Caco-2 (cell line): ENCODE results near the gene DHFR2. TPM values are rescaled to one million over a fixed set of nuclear protein-coding genes. Genes with fewer than 3 reads are reported as not detected.

Source experiments
- BruUV-seq: library from RNA; stranded (reverse); fragments of 400-500 nt; replicated peaks from 2 replicates; lab custom pipeline; 2021; lab: Mats Ljungman, UMichigan
- CTCF ChIA-PET: fragments of 300-600 bp; sonication (Branson Sonifier 250); formaldehyde crosslinking; loops from one replicate; lab custom pipeline; 2022; ENCODE audit warnings: antibody characterized with exemption; lab: Charles Lee
- POLR2A ChIA-PET: fragments of 300-600 bp; sonication (Branson Sonifier 250); formaldehyde crosslinking; loops from one replicate; lab custom pipeline; 2022; ENCODE audit warnings: antibody characterized with exemption; lab: Charles Lee
- DNase-seq, 2 experiments: peaks; one replicate each; pipeline versions ENCODE4 v3.0.0 to v3.0.0-alpha.2; 2020 to 2022
- H3K27me3 ChIP-seq: replicated peaks from 2 replicates; pipeline ENCODE4 v1.6.0; 2011; ENCODE audit warnings: low read length; ENCODE audit not compliant: control insufficient read depth, insufficient read depth
- H3K36me3 ChIP-seq: 2 replicates; pipeline ENCODE4 v1.5.1; 2011; ENCODE audit warnings: low read length; ENCODE audit not compliant: control insufficient read depth, insufficient read depth
- H3K4me1 ChIP-seq: fragments of 250-450 bp; sonication (Bioruptor Pico); 2 replicates; pipeline ENCODE4 v1.5.1; 2020; ENCODE audit warnings: mild to moderate bottlenecking
- H3K4me3 ChIP-seq: 2 replicates; pipeline ENCODE4 v1.5.1; 2011; ENCODE audit warnings: low read depth, mild to moderate bottlenecking, control low read depth, low read length
- H3K9me3 ChIP-seq: fragments of 250-450 bp; sonication (Bioruptor Pico); 2 replicates; pipeline ENCODE4 v1.5.1; 2020; ENCODE audit warnings: mild to moderate bottlenecking, moderate library complexity
- H3K27ac Mint-ChIP-seq: one replicate; pipeline ENCODE4 v1.8.0; 2022; ENCODE audit warnings: mixed read lengths; ENCODE audit not compliant: unreplicated experiment
- H3K27me3 Mint-ChIP-seq: one replicate; pipeline ENCODE4 v1.8.0; 2022; ENCODE audit warnings: mixed read lengths; ENCODE audit not compliant: insufficient read depth, unreplicated experiment
- H3K36me3 Mint-ChIP-seq: one replicate; pipeline ENCODE4 v1.8.0; 2022; ENCODE audit warnings: mild to moderate bottlenecking, mixed read lengths; ENCODE audit not compliant: insufficient read depth, unreplicated experiment
- H3K4me1 Mint-ChIP-seq: one replicate; pipeline ENCODE4 v1.8.0; 2022; ENCODE audit warnings: low read depth, mixed read lengths; ENCODE audit not compliant: unreplicated experiment
- H3K4me3 Mint-ChIP-seq: one replicate; pipeline ENCODE4 v1.8.0; 2022; ENCODE audit warnings: mild to moderate bottlenecking, moderate library complexity, mixed read lengths; ENCODE audit not compliant: unreplicated experiment
- H3K9me3 Mint-ChIP-seq: one replicate; pipeline ENCODE4 v1.8.0; 2022; ENCODE audit warnings: mixed read lengths; ENCODE audit not compliant: unreplicated experiment
- CTCF ChIP-seq, 2 experiments: fragments of 200-600 bp in 1 of 2; IDR thresholded peaks; 1 replicate in 1 of 2; 2 replicates in 1 of 2; pipeline versions ENCODE4 v1.5.1 to v1.8.0; 2011 to 2022; ENCODE audit warnings: antibody characterized with exemption in 1 of 2, control low read depth in 1 of 2, inconsistent platforms in 1 of 2, low read depth in 1 of 2, low read length in 1 of 2, mild to moderate bottlenecking in 1 of 2, moderate library complexity in 1 of 2; ENCODE audit not compliant: insufficient read depth in 1 of 2, severe bottlenecking in 1 of 2, unreplicated experiment in 1 of 2
- intact Hi-C: fragments of 100-400 bp; cut with micrococcal nuclease; formaldehyde crosslinking; loops from one replicate; pipeline ENCODE4 v1.10.0; 2022; ENCODE audit not compliant: unreplicated experiment
- total RNA-seq: library from RNA; stranded (reverse); gene quantifications from 2 replicates; pipeline ENCODE4 v1.2.3, GENCODE V29; 2022

Gene DHFR2
- total RNA-seq, 1 experiment from 2014 or later, result 3.3 TPM

GRCh38 chr3:94026623-94027022, 36.1 kb downstream of the DHFR2 start:
- H3K27me3 ChIP-seq, result no peaks in the 10 kb centered on the region
- intact Hi-C loops, result no loop called here
- no peaks in the 10 kb centered on the region for H3K36me3 ChIP-seq
- Mint-ChIP-seq H3K9me3 (no peaks in the 10 kb centered on the region), H3K36me3 (no peaks in the 10 kb centered on the region), H3K4me1 (no peaks in the 10 kb centered on the region), H3K4me3 (no peak overlapping the region), H3K27ac (no peak overlapping the region), H3K27me3 (no peaks in the 10 kb centered on the region)
- TF ChIP-seq CTCF (IDR thresholded peaks at IDR 0.05; ENCODE audit: insufficient read depth in 1 of 2, low read depth in 1 of 2, low read length in 1 of 2, severe bottlenecking in 1 of 2, unreplicated experiment in 1 of 2), result no peak
- DNase-seq, result no peak
- POLR2A ChIA-PET, result no interaction called here
- H3K4me3 ChIP-seq, result no peak overlapping the region
- no peaks in the 10 kb centered on the region for H3K9me3 ChIP-seq
- CTCF ChIA-PET, result no interaction called here
- no TSS peak for BruUV-seq
- peaks cover 4% of the 10 kb centered on the region; the same call in 1 of the 2 replicates for H3K4me1 ChIP-seq

- ChIA-PET CTCF (no interaction called here), POLR2A (no interaction called here)
- no peak for TF ChIP-seq CTCF (IDR thresholded peaks at IDR 0.05; ENCODE audit: insufficient read depth in 1 of 2, low read depth in 1 of 2, low read length in 1 of 2, severe bottlenecking in 1 of 2, unreplicated experiment in 1 of 2)
- H3K4me1 ChIP-seq, result peaks cover 4% of the 10 kb centered on the region; the same call in 1 of the 2 replicates
- Mint-ChIP-seq H3K36me3 (no peaks in the 10 kb centered on the region), H3K27ac (no peak overlapping the region), H3K4me1 (no peaks in the 10 kb centered on the region), H3K4me3 (no peak overlapping the region), H3K27me3 (no peaks in the 10 kb centered on the region), H3K9me3 (no peaks in the 10 kb centered on the region)
- no peaks in the 10 kb centered on the region for H3K9me3 ChIP-seq
- BruUV-seq, result no TSS peak
- no peaks in the 10 kb centered on the region for H3K36me3 ChIP-seq
- H3K27me3 ChIP-seq, result no peaks in the 10 kb centered on the region
- intact Hi-C loops, result no loop called here
- no peak overlapping the region for H3K4me3 ChIP-seq
- DNase-seq, result no peak
These were observed 38.3 kb downstream of the DHFR2 start for GRCh38 chr3:94024385-94024784.

GRCh38 chr3:94020293-94020692, 42.4 kb downstream of the DHFR2 start:
- no peaks in the 10 kb centered on the region for H3K36me3 ChIP-seq
- no peaks in the 10 kb centered on the region for H3K4me1 ChIP-seq
- no peaks in the 10 kb centered on the region for H3K36me3 Mint-ChIP-seq
- H3K4me1 Mint-ChIP-seq, result no peaks in the 10 kb centered on the region
- CTCF ChIA-PET, result no interaction called here
- no TSS peak for BruUV-seq
- no peaks in the 10 kb centered on the region for H3K27me3 ChIP-seq
- H3K27ac Mint-ChIP-seq, result no peak overlapping the region
- no peaks in the 10 kb centered on the region for H3K27me3 Mint-ChIP-seq
- no peaks in the 10 kb centered on the region for H3K9me3 Mint-ChIP-seq
- H3K4me3 Mint-ChIP-seq, result no peak overlapping the region
- intact Hi-C loops, result no loop called here
- DNase-seq, result no peak
- no peaks in the 10 kb centered on the region for H3K9me3 ChIP-seq
- H3K4me3 ChIP-seq, result no peak overlapping the region
- no peak for TF ChIP-seq CTCF (IDR thresholded peaks at IDR 0.05; ENCODE audit: insufficient read depth in 1 of 2, low read depth in 1 of 2, low read length in 1 of 2, severe bottlenecking in 1 of 2, unreplicated experiment in 1 of 2)
- POLR2A ChIA-PET, result no interaction called here
